Dermis blood vessel endothelial cell (primary cell): ENCODE measurements around the gene MX2. TPM values are rescaled to one million over a fixed set of nuclear protein-coding genes. Genes with fewer than 3 reads are reported as not detected.
A peak's percentile ranks its signal among the peaks of the same experiment; 100 is the strongest.
"Not testable (repeated sequence)": the region's sequence is repeated elsewhere in the genome, so short reads cannot be mapped to it uniquely, and the experiment has no call there.

ENCODE experiments used
- DNase-seq: peaks from one replicate; pipeline ENCODE4 v3.0.0; 2010
- total RNA-seq: library from RNA; depleted of rRNA; stranded (reverse); fragments of >200 nt; gene quantifications from 2 replicates; pipeline ENCODE4 v1.2.3, GENCODE V29; 2014

The MX2 gene
- total RNA-seq, 1 donor from 2014 or later, result 0.85 TPM

DNA sequence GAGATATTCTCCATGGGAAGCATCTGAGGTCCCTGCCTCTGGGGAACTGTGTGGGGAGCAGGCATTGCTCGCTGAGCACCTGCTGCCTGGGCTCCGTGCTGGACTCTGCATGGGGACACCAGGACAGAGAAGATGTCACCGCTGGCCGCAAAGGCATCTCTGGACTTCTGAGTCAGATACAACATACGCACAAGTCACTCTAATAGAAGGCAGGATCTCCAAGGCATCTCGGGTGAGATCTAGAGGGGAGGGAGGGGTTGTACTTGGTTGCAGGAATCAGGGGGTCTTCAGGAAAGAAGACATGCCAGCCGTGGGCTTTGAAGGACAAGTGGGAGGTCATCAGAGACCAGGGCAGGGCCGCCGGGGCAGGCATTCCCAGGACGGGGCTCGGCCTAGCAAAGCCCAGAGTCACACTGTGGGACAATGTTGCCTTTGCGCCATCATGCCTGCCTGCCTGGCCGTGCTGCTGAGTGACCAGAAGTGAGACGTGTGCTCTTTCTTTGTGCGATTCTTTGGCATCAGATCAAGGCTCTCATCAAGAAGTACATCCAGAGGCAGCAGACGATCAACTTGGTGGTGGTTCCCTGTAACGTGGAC is 28.3 kb downstream of the MX2 start:
- DNase-seq, result no peak

DNA sequence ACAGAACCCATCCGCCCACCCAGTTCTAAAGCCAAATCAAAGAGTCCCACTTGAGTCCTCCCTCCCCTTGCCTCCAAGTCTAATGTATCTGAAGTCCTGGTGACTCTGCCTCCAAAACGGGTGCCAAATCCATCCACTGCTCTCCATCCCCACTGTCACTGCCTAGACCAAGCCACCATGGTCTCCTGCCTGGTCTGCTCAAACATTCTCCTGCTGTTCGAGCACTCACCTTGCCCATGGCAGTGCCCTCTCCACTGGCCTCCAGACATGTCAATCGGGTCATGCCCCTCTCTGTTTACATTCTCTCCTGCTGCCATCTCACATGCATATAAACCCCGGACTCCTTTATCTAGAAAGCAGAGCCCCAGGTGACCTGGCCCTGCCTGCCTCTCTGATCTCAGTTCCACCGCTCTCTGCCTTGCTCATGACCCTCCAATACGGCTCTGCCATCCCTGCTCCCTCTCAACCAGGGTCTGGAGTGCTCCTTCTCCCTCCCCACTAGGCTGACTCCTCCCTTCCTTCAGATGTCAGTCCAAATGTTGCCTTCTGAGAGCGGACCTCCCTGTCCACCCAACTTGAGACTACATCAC is 32.1 kb downstream of the MX2 start:
- no peak for DNase-seq

DNA sequence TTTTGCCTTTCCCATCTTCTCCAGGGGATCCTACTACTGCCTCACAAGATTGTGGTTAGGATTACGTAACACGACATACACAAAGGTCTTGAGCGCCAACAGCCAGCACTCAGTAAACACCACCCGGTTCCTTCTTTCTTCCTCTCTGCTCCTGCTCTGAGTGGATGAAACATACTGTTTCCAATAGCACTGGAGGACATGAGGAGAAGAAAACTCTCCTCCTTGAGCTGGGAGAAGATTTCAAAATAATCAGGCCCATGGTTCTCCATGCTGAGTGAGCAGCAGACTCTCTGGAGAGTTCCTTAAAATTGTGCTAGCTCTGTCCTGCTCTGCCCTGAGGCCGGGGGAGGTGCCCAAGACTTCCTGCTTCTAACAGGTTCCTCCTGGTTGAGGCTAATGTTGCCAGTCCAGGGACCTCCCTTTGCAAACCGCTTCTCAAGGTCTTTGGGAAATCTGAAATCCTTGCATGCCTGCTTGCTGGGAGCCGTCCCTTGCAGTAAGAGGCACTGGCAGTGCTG is 34.8 kb downstream of the MX2 start:
- no peak for DNase-seq

DNA sequence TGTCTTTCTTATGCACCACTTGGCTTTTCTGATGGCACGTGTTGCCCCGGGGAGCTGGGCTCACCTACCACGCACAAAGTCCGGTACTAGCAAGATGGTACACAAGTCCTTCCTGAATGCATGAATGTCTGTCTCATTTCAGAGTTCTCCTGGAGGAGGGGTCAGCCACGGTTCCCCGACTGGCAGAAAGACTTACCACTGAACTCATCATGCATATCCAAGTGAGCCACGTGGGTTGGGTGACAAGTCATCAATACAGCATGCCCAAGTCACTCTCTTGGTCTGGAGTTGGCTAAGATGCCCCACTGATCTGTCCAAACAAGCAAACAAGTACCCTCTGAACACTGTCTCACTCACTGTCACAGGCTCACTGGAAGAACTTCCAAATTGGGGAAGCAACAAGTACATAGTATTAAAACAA is 35.7 kb downstream of the MX2 start:
- no peak for DNase-seq

DNA sequence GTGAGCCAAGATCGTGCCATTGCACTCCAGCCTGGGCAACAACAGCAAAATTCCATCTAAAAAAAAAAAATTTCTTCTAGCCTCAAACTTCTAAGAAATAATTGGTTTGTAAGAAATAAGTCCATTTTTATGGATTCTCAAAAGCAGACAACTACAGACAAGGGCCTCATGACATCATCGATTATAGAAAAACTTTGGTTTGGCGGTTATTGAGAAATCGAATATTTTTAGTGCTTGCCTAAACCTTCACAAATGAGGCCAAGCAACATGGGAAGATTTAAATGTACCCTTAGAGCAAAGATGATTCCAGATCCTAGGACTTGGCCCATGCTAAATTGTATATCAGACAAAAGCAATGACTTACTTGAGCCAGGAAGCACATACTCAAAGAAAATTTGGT is 36.4 kb downstream of the MX2 start:
- no peak for DNase-seq

DNA sequence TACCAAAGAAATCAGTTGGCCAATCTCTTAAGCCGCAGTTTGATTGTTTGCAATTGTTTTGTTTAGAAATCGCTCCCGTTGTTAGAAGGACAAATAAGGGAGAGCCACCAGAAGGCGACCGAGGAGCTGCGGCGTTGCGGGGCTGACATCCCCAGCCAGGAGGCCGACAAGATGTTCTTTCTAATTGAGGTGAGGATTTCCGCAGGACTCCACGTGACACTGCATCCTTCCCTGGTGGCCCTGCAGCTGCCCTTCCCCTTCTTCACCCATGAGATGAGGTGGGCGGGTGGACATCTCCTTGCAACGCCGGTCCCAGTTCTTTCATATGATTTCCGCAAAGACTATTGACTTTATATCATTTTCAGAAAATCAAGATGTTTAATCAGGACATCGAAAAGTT is 37.0 kb downstream of the MX2 start:
- no peak for DNase-seq

DNA sequence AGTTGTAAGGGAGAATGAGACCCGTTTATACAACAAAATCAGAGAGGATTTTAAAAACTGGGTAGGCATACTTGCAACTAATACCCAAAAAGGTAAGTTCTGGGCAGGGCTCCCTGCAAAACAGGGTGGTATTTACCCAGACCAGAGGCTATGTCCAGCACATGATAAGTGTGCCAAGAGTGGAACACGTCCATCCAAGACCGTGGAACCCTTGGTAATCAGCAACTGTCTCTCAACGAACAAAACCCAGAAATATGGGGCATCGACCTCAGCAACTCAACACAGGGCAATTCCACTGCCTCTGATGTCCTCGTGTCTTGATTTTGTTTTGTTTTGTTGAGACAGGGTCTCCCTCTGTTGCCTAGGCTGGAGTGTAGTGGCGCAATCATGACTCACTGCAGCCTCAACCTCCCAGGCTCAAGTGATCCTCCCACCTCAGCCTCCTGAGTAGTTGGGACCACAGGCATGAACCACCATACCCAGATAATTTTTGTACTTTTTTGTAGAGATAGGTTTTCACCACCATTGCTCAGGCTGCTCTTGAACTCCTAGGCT is 37.5 kb downstream of the MX2 start:
- DNase-seq, result no peak

DNA sequence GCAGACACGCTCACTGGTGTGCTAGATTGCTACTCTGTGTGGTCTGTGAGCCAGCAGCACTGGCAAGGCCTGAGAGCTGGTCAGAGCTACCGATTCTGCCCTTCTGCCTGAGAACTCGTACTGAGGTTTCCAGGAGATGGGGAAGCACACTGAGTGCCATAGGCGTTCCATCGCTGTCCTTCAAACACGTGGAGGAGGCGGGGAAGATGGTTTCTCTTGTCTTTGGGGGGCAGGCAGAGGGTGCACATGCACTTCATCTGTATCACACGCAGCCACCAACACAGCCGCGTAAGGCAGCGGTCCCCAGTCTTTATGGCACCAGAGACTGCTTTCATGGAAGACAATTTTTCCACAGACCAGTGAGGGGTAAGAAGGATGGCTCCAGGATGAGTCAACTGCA is 40.4 kb downstream of the MX2 start:
- DNase-seq, result no peak

DNA sequence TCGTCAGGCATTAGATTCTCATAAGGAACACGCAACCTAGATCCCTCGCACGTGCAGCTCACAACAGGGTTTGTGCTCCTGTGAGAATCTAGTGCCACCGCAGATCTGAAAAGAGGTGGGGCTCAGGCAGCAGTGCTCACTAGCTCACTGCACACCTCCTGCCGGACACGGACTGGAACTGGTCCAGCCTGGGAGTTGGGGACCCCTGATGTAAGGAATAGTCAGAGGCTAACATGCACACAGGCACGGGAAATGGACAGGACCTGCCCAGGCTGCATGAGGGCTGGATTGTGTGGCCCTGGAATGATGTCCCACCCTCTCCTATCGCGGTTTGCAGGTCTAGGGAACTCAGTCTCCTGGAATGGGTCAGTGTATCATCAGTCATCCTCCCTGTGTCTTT is 41.0 kb downstream of the MX2 start:
- no peak for DNase-seq

DNA sequence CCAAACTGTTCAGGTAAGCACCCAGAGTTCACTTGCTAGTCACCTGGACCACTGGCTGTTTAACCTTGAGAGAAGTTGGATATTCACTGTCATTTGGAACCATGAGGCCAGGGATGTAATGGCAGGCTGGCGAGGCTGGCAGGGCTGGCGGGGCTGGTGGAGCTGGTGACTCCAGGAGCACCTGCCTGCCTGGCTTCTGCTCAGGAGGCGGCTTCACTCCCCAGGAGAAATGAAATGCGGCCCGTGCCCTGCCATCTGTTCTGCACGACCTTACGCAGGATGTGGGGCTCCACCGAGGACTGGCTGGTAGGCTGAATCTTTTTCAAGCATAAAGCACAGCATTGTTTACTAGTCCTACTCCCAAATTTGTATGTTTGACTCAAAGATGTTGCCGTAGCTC is 41.5 kb downstream of the MX2 start:
- no peak for DNase-seq

DNA sequence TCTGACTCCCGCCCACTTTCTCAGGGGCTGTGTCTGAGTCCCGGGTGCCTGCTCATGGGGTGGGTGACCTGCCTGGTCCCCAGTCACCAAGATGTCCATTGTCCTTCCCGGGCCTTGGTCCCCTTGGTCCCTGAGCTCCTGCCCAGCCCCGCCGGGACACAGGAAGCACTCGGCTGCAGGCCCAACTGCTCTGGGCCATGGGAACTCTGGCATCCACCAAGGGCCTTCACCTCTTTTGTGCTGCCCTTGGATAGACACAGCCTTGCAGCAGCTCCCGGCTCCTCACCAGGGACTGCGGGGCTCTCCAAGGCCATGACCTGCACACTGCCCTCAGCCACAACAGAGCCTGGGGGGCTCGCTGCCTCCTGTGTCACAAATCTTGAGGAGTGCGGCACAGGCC is 42.1 kb downstream of the MX2 start:
- DNase-seq, result no peak

DNA sequence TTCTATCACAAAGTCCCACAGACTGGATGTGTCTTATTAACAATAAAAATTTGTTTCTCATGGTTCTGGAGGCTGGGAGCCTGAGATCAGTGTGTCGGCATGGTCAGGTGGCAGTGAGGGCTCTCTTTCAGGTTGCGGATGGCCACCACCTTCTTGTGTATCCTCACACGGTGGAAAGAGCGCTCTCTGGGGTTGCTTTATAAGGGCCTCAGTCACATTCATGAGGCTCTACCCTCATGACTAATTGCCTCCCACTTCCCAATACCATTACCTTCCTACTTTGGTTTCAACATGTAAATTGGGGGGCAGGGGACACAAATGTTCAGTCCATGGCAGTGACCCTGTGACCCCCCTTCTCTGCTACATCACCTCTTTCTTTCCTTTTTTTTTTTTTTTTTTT is 43.5 kb downstream of the MX2 start:
- no peak for DNase-seq

DNA sequence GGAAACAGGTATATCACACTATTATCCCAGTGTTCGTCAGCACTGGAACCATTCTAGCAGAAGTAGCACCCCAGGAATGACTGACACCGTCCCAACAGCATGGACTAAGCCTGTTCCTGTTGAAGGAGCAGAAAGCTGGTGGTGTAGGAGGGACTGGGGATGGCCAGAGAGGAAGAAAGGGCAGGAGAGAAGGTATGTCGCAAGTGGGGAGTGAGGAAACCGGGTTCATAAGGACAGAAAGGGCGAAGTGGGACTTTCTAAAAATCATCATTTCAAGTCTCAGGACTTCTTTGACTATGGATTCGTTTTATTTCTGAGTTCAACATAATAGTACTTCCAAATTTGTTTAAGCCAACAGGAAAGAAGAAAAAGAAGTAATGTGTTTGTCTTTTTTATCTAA is 44.5 kb downstream of the MX2 start:
- DNase-seq, result no peak

DNA sequence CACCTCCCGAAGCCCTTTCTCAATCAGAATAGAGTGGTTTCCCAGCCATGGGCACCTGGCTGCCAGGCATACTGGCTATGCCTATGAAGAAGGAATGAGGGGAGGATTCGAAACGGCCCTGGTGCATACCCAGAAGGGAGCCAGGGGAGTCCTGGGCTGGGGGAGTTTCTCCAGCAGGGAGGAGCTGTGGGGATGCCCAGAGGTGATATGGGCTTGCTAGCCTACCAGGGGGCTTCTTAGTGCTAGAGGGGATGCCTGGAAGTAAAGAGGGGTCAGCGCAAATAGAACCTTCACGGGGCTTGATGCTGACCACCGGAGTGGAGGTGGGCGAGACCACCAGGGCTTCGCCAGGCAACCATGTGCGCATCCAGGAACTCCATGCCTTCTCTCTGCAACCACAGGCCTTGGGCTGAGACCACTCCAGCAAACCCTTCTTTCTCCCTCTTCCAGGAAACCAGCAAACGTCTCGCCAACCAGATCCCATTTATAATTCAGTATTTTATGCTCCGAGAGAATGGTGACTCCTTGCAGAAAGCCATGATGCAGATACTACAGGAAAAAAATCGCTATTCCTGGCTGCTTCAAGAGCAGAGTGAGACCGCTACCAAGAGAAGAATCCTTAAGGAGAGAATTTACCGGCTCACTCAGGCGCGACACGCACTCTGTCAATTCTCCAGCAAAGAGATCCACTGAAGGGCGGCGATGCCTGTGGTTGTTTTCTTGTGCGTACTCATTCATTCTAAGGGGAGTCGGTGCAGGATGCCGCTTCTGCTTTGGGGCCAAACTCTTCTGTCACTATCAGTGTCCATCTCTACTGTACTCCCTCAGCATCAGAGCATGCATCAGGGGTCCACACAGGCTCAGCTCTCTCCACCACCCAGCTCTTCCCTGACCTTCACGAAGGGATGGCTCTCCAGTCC is 46.0 kb downstream of the MX2 start:
- DNase-seq, result no peak

DNA sequence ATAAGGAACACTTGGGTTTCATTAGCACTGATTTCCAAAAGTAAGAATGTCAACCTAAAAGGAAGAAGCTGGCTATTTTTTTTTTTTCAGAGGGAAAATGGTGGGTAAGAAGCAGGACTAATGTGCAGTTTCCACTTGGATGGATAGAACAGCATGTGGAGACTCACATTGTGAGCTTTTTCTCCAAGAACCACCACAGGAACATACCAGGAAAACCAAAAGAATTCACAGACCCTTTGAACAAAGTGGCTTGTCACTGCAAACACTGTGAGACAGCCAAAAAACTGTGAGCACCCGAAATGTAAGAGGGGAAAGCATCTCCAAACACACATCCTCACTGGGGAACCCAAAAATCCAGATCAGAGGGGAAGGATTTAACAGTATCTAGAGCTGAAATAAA is 48.5 kb downstream of the MX2 start:
- no peak for DNase-seq

DNA sequence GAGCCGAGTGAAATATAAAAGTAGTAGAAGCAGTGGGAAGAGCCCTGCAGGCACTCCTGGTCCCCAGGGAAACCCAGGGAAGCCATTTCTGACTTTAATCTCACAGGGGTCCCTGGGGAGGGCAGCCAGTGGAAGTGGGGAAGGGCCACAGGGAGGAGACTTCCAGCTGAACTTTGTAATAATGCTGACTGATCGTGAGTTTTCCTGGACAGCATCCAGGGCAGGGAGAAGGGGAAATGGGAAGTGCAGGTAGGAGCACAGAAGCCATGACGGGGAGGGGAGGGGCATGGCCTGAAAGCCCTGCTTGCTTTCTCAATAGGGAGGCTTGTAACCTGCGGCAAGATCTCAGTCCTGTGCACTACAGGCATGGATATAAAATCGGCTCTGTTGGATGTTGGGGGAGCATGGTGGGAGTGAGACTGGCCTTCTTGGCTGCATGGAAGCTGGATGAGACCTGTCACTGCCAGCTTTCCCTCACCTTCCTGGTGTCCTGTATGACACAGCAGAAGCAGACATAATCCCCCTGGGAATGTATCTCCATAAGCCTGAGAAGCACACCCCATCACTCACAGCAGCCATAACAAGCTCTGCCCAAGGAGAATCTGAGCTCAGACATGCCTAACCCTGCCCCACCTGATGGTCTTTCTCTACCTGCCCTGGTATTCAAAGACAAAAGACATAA is 49.1 kb downstream of the MX2 start:
- DNase-seq, result no peak

DNA sequence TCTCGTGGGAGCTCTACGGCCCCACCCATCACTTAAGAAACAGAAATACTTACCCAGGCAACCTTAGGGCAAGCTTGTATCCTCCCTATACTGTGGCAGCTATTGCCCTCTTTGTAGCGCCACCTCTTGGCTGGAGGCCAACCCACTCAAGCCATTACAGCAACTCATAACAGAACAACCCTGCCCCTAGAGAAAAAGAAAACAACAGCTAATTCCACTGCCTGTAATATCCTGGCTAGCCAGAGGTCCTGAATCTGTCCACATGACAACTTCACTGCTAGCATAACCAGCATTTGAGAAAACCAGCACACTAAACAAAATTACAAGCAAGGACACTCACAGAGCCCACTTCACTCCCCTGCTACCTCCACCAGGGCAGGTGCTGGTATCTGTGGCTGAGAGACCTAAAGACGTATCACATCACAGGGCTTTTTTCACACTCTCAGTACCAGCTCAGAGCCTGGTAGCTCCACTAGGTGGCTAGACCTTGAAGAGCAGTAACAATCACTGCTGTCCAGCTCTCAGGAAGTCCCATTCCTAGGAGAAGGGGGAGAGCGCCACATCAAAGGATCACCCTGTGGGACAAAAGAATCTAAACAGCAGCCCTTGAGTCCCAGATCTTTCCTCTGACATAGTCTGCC is 49.7 kb downstream of the MX2 start:
- peak; percentile 14 for DNase-seq

DNA sequence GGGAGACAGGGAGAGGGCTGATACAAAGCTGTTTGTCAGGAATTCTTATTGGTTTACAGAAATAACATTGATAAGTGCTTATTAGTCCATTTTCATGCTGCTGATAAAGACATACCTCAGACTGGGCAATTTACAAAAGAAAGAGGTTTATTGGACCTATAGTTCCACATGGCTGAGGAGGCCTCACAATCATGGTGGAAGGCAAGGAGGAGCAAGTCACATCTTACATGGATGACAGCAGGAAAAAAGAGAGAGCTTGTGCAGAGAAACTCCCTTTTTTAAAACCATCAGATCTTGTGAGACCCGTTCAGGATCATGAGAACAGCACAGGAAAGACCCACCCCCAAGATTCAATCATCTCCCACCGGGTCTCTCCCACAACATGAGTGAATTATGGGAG is 55.7 kb downstream of the MX2 start:
- not testable (repeated sequence) for DNase-seq

DNA sequence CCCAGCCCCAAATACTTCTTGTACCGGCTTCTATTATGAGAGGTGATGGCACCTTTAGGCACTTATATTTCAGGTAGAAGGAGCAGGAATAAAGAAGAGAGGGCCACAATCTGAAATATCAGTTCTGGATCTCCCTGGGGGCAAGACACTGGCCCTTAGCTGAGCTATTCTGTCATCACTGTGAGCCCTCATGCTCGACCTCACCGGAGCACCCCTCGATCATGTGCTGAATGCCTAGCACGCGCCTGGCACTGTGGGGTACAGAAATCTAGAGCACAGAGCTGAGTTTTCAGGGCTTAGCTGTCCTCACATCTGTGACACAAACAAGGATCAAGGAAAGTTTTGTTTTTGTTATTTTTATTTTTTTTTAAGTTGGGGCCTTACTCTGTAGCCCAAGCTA is 56.6 kb downstream of the MX2 start:
- DNase-seq, result no peak

DNA sequence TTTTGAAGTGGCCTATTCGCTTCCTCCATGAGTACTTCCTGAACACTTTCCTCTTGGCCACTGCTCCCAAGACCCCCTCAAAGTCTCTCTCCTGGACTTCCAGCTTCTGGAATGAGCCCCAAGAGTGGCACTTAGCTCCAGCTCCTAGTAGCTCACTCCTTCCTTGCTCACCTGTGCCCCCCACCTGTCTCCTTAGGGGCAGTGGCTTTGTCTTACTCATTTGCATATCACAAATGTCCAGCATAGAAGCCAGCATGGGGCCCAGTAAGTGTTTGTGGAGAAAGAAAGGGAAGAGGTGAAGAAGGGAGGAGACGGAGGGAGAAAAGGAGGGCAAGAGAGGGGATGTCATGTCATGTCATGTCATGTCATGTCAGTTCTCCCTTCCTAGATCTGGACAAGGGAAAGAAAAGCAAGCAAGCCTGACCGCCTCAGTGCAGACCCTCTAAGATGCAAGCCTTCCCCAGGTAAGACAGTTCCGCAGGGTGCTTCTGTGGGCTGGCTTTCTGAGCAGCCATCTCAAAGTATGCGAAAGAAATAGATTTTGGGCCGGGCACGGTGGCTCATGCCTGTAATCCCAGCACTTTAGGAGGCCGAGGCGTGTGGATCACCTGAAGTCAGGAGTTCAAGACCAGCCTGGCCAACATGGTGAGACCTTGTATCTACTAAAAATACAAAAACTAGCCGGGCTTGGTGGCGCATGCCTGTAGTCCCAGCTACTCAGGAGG is 57.3 kb downstream of the MX2 start:
- DNase-seq, result no peak
